Hematopoietic multipotent progenitor cell treated with erythropoietin and hydrocortisone succinate and interleukin-3 and kit ligand, for 17 days (in vitro differentiated cells): ENCODE measurements around the gene RBM47.

ENCODE experiments used
- DNase-seq: peaks from one replicate; pipeline ENCODE4 v3.0.0-alpha.2; 2015; ENCODE audit warnings: low spot score

The RBM47 gene

DNA sequence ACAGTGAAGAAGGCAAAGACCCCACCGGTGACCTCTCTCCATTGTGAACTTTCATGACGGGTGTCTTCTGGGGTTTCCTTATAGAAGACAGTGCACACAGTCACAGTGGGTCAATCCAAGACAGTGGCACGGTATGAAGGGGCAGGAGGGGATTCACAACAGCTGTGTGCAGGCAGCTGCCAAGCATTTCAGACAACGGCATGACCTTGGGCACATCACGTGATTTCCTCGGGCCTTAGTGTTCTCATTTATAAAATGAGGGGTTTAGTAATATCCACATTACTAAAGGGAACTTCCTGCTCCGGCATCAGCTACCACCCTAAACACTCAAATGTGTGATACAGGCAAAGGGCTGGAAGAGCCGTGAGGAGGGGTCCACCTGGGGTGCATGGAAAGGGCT is 42.9 kb downstream of the RBM47 start:
- no peak for DNase-seq

- no peak for DNase-seq
Measured at GRCh38 chr4:40586034-40586433, 43.6 kb downstream of the RBM47 start.

GRCh38 chr4:40585201-40585799 is 44.4 kb downstream of the RBM47 start:
- no peak for DNase-seq

DNA sequence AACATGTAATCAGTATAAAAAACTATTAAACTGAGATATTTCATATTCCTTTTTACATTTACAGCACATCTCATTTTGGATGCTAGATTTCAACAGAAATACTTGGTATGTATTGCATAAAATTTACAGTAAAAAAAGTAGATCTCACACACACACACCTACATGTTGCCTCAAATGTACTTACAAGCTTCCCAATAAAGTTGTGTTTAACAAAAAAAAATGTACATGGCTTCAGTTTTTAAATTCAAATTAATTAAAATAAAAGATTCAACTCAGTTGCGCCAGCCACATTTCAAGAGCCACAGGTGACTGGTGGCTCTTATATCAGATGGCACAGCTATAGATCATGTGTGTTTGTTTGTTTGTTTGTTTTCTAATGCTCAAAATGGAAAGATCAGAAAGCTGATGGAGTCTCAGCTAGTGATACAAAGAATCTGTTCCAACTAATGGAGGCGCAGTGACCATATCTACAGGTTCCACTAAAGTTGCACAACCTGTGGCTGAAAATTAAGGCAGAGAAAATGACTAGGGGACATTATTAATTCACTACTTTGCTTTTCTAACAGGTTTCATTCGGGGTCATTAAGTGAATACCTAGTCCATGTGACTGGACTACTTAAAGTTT is 45.0 kb downstream of the RBM47 start:
- no peak for DNase-seq

DNA sequence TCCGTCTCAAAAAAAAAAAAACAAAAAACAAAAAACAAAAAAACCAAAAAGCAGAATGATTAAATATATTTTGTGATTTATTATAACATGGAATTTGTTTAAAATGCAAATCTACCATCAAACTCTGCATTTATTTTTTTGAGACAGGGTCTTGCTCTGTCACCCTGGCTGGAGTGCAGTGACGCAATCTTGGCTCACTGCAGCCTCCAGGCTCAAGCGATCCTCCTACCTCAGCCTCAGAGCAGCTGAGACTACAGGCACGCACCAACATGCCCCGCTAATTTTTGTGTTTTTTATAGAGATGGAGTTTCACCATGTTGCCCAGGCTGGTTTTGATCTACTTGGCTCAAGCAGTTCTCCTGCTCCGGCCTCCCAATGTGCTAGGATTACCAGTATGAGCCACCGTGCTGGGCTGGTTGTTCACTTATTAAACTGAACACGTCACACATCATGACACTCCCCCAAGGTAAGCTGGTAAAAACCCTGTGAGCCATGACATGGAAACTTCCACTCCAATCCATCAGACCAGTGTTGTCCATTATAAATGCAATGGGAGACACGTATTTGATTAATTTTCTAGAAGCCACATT is 45.7 kb downstream of the RBM47 start:
- no peak for DNase-seq

- no peak for DNase-seq
Measured at GRCh38 chr4:40582413-40582812, 47.3 kb downstream of the RBM47 start.

DNA sequence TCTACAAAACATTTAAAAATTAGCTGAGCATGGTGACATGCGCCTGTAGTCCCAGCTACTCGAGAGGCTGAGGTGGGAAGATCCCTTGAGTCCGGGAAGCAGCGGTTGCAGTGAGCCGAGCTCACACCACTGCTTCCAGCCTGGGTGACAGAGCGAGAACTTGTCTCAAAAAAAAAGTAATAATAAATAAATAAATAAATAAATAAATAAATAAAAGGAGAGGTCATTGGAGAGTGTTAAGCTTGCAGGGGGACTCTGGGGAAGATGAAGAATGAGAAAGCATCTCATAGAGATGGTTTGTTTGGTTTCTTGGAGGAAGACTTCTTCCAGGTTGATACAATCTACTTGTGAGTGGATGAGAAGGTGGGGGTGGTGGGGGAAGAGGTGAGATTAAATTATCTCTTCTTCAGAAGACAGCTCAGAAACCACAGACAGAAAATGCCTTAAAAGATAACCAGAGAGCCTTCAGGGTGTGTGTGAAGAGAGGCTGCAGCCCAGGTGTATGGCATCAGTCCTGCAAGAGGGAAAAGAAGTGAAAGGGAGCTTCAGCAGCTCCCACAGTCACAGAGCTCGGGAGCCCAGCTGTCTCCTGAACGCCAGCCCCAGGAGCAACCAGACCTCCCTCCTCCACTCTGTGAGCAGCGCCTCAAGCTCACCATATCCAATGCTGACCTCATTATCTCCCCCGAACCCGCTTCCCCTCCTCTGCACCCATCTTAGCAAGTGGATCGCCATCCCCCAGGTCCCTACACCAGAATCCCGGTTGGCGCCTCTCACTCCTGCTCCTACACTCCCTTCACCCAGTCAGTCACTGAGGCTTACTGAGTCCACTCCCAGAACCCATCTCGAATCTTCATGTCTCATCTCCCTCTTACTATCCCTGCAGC is 48.2 kb downstream of the RBM47 start:
- DNase-seq: no peak

DNA sequence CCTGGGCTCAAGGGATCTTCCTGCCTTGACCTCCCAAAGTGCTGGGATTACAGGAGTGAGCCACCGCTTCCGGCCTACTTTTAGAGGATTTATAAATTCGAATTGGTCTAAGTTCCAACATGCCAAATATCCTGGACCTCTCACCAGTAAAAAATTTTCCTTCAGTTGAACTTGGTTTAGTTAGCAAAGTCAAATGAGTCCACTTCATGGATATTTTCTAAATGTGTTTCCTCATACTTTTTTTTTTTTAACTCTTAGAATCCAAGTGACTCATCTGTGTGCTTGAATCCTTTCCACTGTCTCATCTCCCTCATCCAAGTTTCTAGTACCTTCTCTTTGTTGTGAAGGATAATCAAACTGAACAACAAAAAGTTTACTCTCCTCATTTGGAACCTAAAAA is 49.7 kb downstream of the RBM47 start:
- no peak for DNase-seq

DNA sequence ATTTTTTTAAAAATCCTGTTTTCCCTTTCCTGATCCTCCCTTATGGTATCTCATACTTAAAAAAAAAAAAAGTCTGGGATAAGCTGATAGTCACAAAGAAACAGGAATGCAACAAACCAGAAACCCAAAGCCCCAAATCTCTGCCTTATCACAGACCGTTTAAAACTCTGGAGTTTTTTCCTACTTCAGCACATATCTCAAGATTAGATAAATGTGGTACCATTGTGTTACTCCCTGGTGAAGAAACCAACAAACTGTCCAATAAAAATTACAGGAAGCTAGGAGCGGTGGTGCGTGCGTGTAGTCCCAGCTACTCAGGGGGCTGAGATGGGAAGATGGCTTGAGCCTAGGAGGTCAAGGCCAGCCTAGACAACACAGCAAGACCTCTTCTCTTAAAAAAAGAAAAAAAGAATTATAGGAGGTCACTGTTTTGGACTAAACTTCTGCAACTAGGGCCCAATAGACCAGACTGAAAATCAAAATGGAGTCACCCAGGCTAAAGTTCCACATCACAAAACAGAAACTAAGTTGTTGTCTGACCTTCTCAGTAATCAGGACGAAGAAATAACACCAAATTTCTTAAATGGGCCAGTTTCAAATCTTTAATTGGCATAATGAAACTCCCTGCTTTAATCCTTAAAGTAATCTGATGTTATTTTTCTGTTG is 51.9 kb downstream of the RBM47 start:
- DNase-seq: no peak

DNA sequence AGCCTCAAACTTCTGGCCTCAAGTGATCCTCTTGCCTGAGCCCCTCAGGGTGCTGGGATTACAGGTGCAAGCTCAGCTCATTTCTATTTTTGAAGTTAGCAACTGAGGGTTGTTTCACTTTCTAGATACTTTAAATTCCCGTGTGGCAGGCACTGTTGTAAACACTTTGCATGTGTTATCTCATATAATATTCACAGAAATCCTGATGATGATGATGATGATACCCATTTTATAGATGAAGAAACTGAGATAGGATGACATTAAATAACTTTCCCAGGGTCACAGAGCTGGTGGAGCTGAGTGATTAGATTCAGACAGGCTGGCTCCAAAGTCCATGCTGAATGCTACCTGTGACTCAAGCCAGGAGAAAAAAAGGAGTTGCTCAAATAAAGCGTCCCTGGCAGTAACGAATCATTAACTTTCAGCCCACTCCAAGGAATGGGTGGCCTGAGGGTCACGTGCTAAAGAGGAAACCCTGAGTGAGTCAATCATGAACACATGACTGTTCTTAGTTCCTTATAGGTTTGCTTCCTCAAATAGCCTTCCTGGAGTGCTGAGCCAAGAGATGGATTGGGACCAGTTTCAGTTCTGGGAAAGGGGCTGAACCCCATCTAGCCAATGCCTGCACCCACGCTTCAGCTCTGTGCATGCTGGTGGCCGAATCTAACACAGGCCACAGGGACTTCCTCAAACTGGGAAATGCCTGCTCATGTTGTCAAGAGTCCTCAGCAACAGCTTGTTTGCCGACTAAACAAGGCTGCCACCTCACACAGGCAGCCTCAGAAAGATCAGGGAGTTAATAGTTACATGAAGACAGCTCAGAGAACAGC is 52.8 kb downstream of the RBM47 start:
- no peak for DNase-seq

DNA sequence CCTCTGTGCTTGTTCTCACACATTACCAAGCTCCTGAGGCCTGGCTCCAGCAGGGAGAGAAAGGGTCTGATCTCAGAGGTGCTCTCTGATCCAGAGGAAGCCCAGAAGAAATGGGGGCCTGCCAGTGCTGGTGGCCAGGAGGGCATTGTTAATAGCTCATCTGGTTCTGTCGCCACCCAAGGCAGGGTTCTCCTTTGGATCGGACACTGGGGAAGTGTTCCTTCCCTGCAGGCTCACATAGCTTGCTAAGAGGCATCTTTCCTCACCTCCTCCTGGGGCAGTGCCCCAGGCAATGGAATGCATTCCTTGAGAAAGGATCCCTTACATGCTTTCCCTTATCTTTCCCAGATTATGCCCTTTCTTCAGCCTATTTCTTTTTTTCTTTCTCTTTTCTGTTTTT is 53.8 kb downstream of the RBM47 start:
- no peak for DNase-seq

GRCh38 chr4:40573593-40574311 is 55.9 kb downstream of the RBM47 start:
- no peak for DNase-seq

DNA sequence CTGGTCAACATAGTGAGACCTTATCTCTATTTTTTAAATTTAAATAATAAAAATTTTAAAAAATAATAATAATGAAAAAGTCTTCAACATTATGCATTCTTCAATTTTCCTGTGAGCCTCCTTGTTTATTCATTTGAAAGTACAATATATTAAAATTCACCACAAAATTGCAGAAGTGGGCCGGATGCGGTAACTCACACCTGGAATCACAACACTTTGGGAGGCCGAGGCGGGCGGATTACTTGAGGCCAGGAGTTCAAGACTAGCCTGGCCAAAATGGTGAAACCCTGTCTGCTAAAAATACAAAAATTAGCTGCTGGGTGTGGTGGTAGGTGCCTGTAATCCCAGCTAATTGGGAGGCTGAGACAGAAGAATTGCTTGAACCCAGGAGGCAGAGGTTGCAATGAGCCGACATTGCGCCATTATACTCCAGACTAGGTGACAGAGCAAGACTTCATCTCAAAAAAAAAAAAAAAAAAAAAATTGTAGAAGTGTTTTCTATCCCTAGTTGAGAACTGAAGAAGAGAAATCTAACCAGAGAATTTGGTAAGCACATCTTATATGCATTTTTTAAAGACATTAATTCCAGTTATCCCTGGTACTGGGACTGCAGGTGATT is 56.9 kb downstream of the RBM47 start:
- DNase-seq: no peak

GRCh38 chr4:40571208-40571607 is 58.5 kb downstream of the RBM47 start:
- DNase-seq: no peak

GRCh38 chr4:40570348-40571077 is 59.2 kb downstream of the RBM47 start:
- no peak for DNase-seq

GRCh38 chr4:40564815-40565483 is 64.7 kb downstream of the RBM47 start:
- DNase-seq: no peak

DNA sequence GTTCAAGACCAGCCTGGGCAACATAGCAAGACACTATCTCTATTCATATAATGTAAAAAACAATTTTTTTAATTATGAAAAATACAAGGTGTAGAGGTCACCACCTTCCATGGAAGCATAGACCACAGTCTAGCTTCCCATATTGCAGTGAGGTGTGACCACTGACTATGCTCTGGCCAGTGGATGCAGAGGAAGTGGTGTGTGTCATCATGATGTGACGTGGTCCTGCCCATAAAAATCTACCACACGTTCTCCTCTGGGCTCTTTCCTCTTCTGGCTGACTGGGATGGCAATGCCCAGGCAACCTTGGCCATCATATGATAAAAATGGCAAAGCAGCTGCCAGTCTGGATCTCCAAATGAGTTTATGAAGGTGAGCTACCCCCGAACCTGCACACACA is 65.7 kb downstream of the RBM47 start:
- no peak for DNase-seq

DNA sequence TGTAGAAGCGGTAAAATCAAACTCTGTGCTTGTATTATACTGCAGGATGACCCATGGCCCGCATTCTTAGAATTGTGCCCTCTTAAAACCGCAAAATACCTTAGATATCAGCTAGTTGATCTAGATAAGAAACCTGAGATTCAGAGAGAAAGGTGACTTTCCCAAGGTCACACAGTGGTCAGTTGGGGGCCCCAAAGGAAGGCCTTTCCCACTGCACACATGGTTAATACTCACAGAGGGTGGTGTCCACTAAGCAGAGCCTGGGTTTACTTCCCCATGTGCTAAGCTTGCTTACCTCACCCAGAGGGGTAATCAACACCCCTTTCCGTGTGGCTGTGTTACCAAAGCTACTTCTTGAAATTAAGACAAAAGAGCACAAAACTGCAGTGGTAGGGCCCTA is 66.3 kb downstream of the RBM47 start:
- no peak for DNase-seq

GRCh38 chr4:40562681-40563080 is 67.0 kb downstream of the RBM47 start:
- DNase-seq: no peak
